IMR-90 (cell line): ENCODE data around the gene PLXNA4.

Source experiments
- BHLHE40 ChIP-seq: fragments of 150-350 bp; IDR thresholded peaks from 2 replicates; pipeline ENCODE4 v1.6.1; 2016; ENCODE audit warnings: mild to moderate bottlenecking, low read depth, low read length
- MAZ ChIP-seq: IDR thresholded peaks from 2 replicates; pipeline ENCODE4 v1.6.1; 2012; ENCODE audit warnings: low read depth, mild to moderate bottlenecking, low read length, improper control_type of control experiment, moderate library complexity, borderline replicate concordance
- POLR2A ChIP-seq: IDR thresholded peaks from 2 replicates; pipeline ENCODE4 v1.6.1; 2012; ENCODE audit warnings: mild to moderate bottlenecking, low read depth, low read length
- RCOR1 ChIP-seq: IDR thresholded peaks from 2 replicates; pipeline ENCODE4 v1.6.1; 2012; ENCODE audit warnings: mild to moderate bottlenecking, low read length, improper control_type of control experiment; ENCODE audit not compliant: insufficient replicate concordance
- TF ChIP-seq, protein P1 (sequence below): conservative IDR thresholded peaks from 2 replicates; pipeline ENCODE4 v1.5.1; 2012; ENCODE audit warnings: mild to moderate bottlenecking, low read depth, low read length, improper control_type of control experiment
- TF ChIP-seq, protein P2 (sequence below): fragments of 150-350 bp; IDR thresholded peaks from 2 replicates; pipeline ENCODE4 v1.6.1; 2017; ENCODE audit warnings: mild to moderate bottlenecking, antibody characterized with exemption, low read length, low read depth

DNA sequence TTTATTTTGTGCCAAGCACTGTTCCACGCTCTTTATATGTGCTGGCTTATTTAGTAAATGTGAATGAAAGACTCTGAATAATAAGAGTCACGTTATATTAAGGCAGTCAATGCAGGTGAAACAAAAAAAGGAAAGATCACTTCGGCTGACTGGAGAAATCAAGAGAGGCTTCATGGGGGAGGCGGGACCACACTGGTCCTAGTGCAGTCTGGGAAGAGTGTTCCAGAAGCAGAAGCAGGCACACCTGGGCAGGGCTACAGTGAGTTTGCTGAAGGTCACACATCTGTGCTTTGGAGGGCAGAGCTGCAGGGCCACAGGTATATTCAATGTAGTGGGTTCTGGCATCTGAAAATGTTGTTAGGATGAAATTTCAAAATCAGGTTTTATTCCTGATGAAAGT, 176.9 kb downstream of the PLXNA4 start:
- TF ChIP-seq, protein P1, sequence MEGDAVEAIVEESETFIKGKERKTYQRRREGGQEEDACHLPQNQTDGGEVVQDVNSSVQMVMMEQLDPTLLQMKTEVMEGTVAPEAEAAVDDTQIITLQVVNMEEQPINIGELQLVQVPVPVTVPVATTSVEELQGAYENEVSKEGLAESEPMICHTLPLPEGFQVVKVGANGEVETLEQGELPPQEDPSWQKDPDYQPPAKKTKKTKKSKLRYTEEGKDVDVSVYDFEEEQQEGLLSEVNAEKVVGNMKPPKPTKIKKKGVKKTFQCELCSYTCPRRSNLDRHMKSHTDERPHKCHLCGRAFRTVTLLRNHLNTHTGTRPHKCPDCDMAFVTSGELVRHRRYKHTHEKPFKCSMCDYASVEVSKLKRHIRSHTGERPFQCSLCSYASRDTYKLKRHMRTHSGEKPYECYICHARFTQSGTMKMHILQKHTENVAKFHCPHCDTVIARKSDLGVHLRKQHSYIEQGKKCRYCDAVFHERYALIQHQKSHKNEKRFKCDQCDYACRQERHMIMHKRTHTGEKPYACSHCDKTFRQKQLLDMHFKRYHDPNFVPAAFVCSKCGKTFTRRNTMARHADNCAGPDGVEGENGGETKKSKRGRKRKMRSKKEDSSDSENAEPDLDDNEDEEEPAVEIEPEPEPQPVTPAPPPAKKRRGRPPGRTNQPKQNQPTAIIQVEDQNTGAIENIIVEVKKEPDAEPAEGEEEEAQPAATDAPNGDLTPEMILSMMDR = no peak
- TF ChIP-seq POLR2A (no peak), RCOR1 (no peak), MAZ (no peak), BHLHE40 (no peak)
- TF ChIP-seq, protein P2, sequence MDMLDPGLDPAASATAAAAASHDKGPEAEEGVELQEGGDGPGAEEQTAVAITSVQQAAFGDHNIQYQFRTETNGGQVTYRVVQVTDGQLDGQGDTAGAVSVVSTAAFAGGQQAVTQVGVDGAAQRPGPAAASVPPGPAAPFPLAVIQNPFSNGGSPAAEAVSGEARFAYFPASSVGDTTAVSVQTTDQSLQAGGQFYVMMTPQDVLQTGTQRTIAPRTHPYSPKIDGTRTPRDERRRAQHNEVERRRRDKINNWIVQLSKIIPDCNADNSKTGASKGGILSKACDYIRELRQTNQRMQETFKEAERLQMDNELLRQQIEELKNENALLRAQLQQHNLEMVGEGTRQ = no peak
